GM21737 (cell line): ENCODE data around the gene SDF4.
"Not testable (repeated sequence)": the region's sequence is repeated elsewhere in the genome, so short reads cannot be mapped to it uniquely, and the experiment has no call there.

ENCODE experiments used
- ATAC-seq: cut with Tn5 transposase; IDR thresholded peaks from one replicate; pipeline ENCODE4 v1.9.1; 2021; ENCODE audit warnings: mild to moderate bottlenecking, moderate library complexity; ENCODE audit not compliant: unreplicated experiment

SDF4 gene

DNA sequence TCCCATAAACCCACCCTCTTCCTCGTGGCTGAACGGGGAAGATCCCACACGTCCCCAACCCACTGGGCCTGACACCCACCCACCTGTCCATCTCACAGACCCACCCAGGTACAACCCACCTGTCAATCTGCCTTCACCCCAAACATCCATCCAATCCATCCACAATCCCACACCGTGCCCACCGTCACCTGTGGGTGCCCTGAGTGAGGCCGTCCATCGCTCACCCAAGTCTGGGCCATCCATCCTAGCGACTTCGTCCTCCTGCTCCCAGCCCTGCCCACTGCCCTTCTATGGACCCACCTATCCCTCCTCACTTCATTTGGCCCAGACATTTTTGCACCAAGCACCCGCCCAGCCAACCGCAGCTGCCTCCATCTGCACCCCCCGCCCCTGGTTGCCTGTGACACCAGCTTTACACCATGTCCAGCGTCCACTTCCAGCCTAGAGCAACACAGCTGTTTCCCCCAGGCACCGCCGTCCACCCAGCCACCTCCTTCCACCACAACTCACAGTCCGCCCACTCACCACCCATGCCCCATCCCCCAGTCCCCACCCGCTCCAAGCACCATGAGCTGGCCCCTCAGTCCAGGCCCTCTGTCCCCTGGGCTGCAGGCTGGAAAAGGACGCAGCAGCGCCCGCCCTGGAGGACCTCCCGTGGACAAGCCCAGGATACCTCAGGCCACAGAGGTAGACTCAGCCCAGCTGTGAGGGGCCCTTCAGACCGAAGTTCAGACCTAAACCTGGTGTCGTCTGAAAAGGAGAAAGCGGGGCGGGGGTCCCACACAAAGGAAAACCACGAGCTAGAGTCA, 50.5 kb downstream of the SDF4 start:
- ATAC-seq = no peak

DNA sequence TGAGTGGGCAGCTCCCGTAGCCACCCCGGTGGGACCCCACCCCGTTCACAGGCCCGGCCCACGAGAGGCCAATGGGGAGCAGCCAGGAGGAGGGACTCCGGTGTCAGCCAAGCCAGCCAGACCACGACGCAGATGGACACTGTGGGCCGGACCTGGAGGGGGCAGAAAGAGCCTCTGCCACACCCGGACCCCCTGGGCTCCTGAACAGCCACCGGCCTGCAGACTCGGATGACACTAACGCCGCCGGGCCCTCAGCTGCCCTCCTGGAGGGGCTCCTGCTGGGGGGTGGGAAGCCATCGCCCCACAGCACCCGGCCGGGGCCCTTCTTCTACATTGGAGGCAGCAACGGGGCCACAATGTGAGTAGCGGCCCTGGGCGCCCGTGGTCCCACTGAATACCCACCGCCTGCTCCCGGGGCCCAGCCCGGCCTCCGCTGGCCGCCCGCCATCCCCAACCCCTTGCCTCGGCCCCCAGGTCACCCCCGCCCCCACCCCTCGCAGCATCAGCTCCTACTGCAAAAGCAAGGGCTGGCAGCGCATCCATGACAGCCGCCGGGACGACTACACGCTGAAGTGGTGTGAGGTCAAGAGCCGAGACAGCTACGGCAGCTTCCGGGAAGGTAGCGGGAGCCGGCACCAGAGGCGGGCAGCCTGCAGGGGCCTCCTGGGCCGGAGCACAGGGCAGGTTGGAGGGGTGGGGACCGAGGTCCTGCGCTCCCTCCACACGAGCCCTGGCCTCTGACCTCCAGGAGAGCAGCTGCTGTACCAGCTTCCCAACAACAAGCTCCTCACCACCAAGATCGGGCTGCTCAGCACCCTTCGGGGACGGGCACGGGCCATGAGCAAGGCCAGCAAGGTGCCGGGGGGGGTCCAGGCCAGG, 51.6 kb downstream of the SDF4 start:
- ATAC-seq = no peak

DNA sequence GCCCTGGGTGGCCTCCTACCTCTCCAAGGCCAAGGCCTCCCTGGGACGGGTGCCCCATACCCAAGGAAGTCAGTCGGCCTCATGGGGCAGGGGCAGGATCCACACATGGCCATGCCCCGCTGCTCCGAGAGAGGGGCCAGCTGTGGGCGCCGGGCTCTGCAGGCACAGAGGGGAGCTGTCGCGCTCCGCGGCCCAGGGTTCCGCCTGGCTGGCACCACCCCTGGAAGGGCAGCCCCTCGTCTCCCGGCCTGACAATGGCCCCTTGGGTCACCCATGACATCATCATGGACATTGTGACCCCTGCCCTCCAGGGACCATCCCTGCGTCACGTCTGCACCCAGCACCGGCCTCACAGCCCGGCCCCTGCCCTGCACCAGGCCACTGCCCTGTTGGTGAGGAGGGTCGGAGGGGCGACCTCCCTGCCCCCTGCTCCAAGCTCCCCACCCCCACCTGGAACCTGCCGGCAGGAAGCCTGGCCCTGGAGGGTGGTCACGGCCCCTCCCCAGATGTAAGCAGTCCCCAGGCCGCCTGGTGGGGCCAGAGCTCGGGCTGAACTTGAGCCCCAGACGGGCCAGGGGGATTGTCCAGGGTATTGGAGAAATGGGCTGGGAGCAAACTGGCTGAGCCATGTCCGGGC, 52.3 kb downstream of the SDF4 start:
- ATAC-seq = no peak

- ATAC-seq = no peak
Measured at GRCh38 chr1:1178794-1179331, 52.9 kb downstream of the SDF4 start.

GRCh38 chr1:1177452-1178206, 54.2 kb downstream of the SDF4 start:
- ATAC-seq = no peak

GRCh38 chr1:1176931-1177330, 54.9 kb downstream of the SDF4 start:
- no peak for ATAC-seq

- not testable (repeated sequence) for ATAC-seq
Measured at GRCh38 chr1:1176063-1176761, 55.6 kb downstream of the SDF4 start.

GRCh38 chr1:1175221-1176062, 56.4 kb downstream of the SDF4 start:
- ATAC-seq = no peak

DNA sequence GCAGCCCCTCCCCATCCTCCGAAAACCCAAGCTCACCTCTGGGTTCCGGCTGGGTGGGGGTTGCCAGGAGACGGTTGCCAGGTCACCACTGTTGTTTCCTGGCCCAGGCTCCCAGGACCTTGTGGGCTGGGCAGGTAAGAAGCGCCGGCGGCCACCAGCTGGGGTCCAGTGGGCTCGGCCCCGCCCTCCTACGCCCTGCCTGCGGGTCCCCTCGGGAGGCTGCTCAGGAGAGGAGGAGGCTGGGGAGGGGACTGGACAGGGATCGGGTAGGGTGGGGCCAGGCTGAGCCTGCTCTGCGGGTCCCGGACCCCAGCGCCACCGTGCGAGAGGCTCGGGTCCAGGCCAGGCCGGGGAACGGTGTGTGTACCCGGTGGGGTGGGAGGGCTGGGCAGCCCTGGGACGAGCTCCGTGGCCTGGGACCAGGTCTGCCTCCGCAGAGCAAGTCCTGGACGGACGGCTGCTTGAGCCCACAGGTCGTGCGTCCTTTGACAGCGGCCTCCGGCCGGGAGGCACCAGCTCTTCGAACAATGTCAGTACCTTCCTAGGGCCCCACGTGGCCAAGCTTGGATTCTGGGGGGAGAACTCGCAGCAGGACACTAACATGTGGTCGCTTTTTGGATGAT, 57.9 kb downstream of the SDF4 start, which contains the start of gene TTLL10:
TTLL10 (plus strand) TSS at position 88 of the 623 bp plus-strand sequence. CDS start 5,336 bp downstream, outside the sequence.
- ATAC-seq = no peak

- ATAC-seq = no peak
Measured at GRCh38 chr1:1173061-1173792, 58.6 kb downstream of the SDF4 start.

DNA sequence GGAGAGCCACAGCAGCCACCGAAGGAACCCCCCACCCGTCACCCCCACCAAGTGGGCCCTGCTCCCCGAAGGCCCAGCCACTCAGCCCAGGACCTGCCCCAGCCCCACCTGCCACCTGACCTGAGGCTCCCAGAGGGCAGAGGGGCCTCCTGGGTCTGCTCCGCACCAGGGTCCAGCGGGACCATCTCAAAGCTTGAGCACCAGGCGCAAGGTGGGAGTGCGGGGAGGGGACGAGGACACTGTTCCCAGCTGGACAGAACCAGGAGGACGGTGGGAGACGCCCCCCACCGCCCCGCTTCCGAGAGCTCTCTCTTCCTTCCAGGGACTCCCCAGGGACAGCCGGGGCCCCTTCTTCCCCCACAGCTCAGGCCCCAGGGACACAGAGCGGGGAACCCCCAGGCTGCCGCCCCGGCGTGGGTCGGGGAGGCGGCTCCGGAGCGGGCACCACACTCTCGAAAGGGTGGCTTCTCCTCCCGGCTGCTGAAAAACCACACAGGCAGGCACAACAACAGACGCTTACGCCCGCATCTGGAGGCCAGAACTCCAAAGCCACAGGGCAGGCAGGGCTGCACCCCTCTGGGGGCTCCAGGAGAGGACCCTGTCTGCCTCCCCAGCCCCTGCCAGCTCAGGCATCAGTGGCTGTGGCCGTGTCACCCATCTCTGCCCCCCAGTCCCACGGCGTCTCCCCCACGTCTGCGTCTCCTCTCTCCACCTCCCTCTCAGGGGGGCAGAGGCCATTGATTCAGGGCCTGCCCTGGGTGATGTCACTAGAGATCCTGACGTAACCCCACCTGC, 60.1 kb downstream of the SDF4 start:
- ATAC-seq = no peak

DNA sequence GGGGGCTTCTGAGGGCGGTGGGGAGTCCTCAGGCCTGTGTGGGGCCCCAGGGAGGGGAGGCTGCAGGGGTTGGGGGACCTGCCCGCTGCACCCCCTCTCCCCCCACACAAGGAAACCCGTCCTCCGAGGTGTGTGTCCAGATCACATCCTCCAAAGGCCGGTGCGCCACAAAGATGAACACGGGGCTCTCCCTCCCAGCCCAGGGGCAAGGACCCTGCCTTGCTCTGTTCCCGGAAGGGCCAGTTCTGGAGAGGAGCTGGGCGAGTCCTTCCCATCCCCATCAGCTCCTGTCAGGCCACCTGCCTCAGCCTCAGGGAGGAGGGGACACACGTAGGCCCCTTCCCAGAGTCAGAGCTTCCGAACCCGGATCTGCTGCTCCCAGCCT, 60.6 kb downstream of the SDF4 start:
- ATAC-seq = no peak

DNA sequence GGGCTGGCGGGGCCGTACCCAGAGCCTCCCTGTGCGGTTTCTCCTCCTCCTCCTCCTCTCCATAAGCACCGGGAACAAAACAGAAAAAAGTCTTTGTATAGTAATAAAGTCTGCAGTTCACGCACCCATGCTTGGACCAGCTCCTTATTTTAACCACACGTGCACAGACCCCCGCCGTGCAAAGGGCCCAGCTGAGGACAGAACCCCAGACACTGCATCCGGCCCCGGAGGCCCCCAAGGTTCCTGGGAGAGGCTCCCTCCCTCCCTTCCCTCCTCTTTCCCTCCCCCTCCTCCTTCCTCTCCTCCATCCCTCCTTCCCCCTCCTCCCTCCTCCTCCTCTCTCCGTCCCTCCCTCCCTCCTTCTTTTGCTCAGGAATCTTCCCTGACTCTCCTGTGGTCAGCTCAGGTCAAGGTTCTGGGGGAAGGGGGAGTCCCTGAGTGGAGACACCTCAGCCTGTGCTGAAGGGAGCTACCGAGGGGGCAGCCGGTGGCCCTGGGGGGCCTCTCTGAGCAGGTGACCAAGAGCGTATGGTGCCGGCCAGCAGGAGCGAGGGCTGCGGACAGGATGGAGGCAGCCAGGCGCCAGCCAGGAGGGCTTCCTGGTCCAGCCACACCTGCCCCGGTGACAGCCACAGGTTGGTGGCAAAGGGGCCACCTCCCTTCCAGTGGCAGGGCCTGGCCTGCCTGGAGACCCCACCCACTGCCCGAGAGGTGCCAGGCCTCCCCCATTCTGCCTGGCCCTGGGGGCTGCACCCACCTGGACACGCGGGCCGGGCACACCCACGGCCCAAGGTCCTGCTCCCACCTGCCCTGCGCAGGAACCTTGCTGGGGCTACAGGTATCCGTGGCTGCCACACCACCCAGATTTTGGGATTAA, 61.3 kb downstream of the SDF4 start:
- no peak for ATAC-seq

GRCh38 chr1:1169429-1170214, 62.2 kb downstream of the SDF4 start:
- ATAC-seq = no peak
